GM12878 (cell line): ENCODE data around the gene CDK5R1. TPM values are rescaled to one million over a fixed set of nuclear protein-coding genes. Genes with fewer than 3 reads are reported as not detected.

Experiments
- ATAC-seq: fragments of 200-7000 bp; cut with Tn5 transposase; 3 replicates; pipeline ENCODE4 v1.9.1; 2020; ENCODE audit warnings: mild to moderate bottlenecking, moderate library complexity
- BruUV-seq: library from RNA; stranded (reverse); fragments of 400-500 nt; replicated peaks from 2 replicates; lab custom pipeline; 2021; lab: Mats Ljungman, UMichigan
- CTCF ChIA-PET: fragments of 300-600 bp; sonication (Branson Sonifier 250); formaldehyde crosslinking; extraction: SDS; loops from one replicate; lab custom pipeline; 2021; ENCODE audit warnings: inconsistent platforms; lab: Yijun Ruan, JAX
- POLR2A ChIA-PET: fragments of 350-600 bp; formaldehyde crosslinking; extraction: SDS; loops from one replicate; lab custom pipeline; 2021; ENCODE audit warnings: inconsistent platforms; lab: Charles Lee
- RAD21 ChIA-PET: fragments of 300-600 bp; sonication (Branson Sonifier 250); formaldehyde crosslinking; loops from one replicate; lab custom pipeline; 2023; ENCODE audit warnings: antibody characterized with exemption; ENCODE audit not compliant: unreplicated experiment; lab: Charles Lee
- SMC1A ChIA-PET: fragments of 300-600 bp; sonication (Branson Sonifier 250); formaldehyde crosslinking; loops from one replicate; lab custom pipeline; 2023; ENCODE audit not compliant: unreplicated experiment, uncharacterized antibody; lab: Charles Lee
- DNase-seq: peaks from one replicate; pipeline ENCODE4 v3.0.0-alpha.2; 2011; ENCODE audit warnings: low read depth, low spot score
- FAIRE-seq: peaks from 3 replicates; lab custom pipeline; 2011; peaks lifted over from hg19 to GRCh38; lab: Jason Lieb, UNC
- H2AFZ ChIP-seq: 2 replicates; pipeline ENCODE4 v1.6.0; 2011; ENCODE audit warnings: low read depth, low read length, control low read depth; ENCODE audit not compliant: control insufficient read depth
- H3K27ac ChIP-seq: 2 replicates; pipeline ENCODE4 v1.5.1; 2011; ENCODE audit warnings: control low read depth; ENCODE audit not compliant: control insufficient read depth, insufficient read depth
- H3K27me3 ChIP-seq, 2 experiments: replicated peaks in 1 of 2; 2 replicates each; pipeline versions ENCODE4 v1.6.0 to v1.6.1; 2011; ENCODE audit warnings: low read length in 1 of 2; ENCODE audit not compliant: control insufficient read depth in 2 of 2, insufficient read depth in 2 of 2
- H3K36me3 ChIP-seq, 2 experiments: 2 replicates each; pipeline ENCODE4 v1.5.1; 2011; ENCODE audit warnings: low read length in 1 of 2; ENCODE audit not compliant: control insufficient read depth in 2 of 2, insufficient read depth in 2 of 2
- H3K4me1 ChIP-seq: 2 replicates; pipeline ENCODE4 v1.6.1; 2011; ENCODE audit warnings: mild to moderate bottlenecking, low read length, moderate library complexity, mixed read lengths; ENCODE audit not compliant: control insufficient read depth, insufficient read depth
- H3K4me2 ChIP-seq: 2 replicates; pipeline ENCODE4 v1.6.0; 2011; ENCODE audit warnings: control low read depth; ENCODE audit not compliant: control insufficient read depth, insufficient read depth
- H3K4me3 ChIP-seq: fragments of 200-600 bp; sonication (generic); 2 replicates; pipeline ENCODE4 v1.5.1; 2016
- H3K79me2 ChIP-seq: 2 replicates; pipeline ENCODE4 v1.6.0; 2011; ENCODE audit warnings: low read length; ENCODE audit not compliant: control insufficient read depth, insufficient read depth
- H3K9ac ChIP-seq: 2 replicates; pipeline ENCODE4 v1.8.0; 2011; ENCODE audit warnings: low read length, control low read depth, mixed read lengths; ENCODE audit not compliant: control insufficient read depth, insufficient read depth
- H3K9me3 ChIP-seq: replicated peaks from 3 replicates; pipeline ENCODE4 v1.5.1; 2011; ENCODE audit warnings: mild to moderate bottlenecking, low read length; ENCODE audit not compliant: control insufficient read depth, insufficient read depth
- H4K20me1 ChIP-seq: 2 replicates; pipeline ENCODE4 v1.6.0; 2011; ENCODE audit not compliant: control insufficient read depth, insufficient read depth
- HDGF ChIP-seq: fragments of 450-650 bp; IDR thresholded peaks from 2 replicates; pipeline ENCODE4 v1.6.1; 2016; ENCODE audit warnings: antibody characterized with exemption
- MTA2 ChIP-seq: fragments of 450-650 bp; IDR thresholded peaks from 2 replicates; pipeline ENCODE4 v1.6.1; 2016; ENCODE audit warnings: low read depth, mild to moderate bottlenecking, moderate library complexity
- NBN ChIP-seq: fragments of 450-650 bp; IDR thresholded peaks from 2 replicates; pipeline ENCODE4 v1.6.1; 2016
- NR2F1 ChIP-seq: fragments of 450-650 bp; conservative IDR thresholded peaks from 2 replicates; pipeline ENCODE4 v1.6.1; 2017; ENCODE audit warnings: mild to moderate bottlenecking
- SRF ChIP-seq, 2 experiments: IDR thresholded peaks; 2 replicates each; pipeline ENCODE4 v1.6.1; 2011; ENCODE audit warnings: low read depth in 2 of 2, low read length in 2 of 2, mild to moderate bottlenecking in 1 of 2, moderate library complexity in 1 of 2
- WGBS: methylation state at CpG from one replicate; pipeline ENCODE4 v1.1.6; 2016; ENCODE audit warnings: low lambda C conversion rate; ENCODE audit not compliant: insufficient replicate concordance, insufficient coverage; ENCODE audit errors: missing lambda C conversion rate; 5-methylcytosine and 5-hydroxymethylcytosine counted together
- in situ Hi-C: fragments of 300-500 bp; cut with MboI; formaldehyde crosslinking; loops from 9 replicates; pipeline ENCODE4 v1.14.3; 2018; ENCODE audit warnings: mixed read lengths
- intact Hi-C: fragments of 100-400 bp; cut with micrococcal nuclease; formaldehyde crosslinking; loops from one replicate; pipeline ENCODE4 v1.14.2; 2022; ENCODE audit not compliant: unreplicated experiment
- polyA plus RNA-seq, 11 experiments: library from polyadenylated mRNA; depleted of rRNA in 4 of 11; unstranded in 6 of 11; stranded (reverse) in 5 of 11; fragments of >200 nt; fragmentation: Nextera tagmentation in 4 of 11; fragmentation: Illumina TruSeq in 1 of 11; extraction: Ambion mirVana in 4 of 11; extraction: Trizol in 1 of 11; gene quantifications; 1 replicate in 1 of 11; 2 replicates in 10 of 11; pipeline versions ENCODE4 v1.2.1 to v1.2.3, GENCODE V29; 2011 to 2016; ENCODE audit warnings: inconsistent platforms in 2 of 11, missing spikeins in 2 of 11, low read depth in 1 of 11
- total RNA-seq, 4 experiments: library from RNA; depleted of rRNA in 3 of 4; stranded (reverse); fragments of >200 nt in 3 of 4; fragmentation: Illumina TruSeq in 1 of 4; extraction: Trizol in 1 of 4; gene quantifications; 2 replicates each; pipeline versions ENCODE4 v1.2.1 to v1.2.3, GENCODE V29; 2013 to 2021
- TF ChIP-seq, protein P1 (sequence below): IDR thresholded peaks from 2 replicates; pipeline ENCODE4 v1.6.1; 2011; ENCODE audit warnings: low read depth, mild to moderate bottlenecking, low read length, moderate library complexity, borderline replicate concordance; ENCODE audit errors: extremely low read depth
- TF ChIP-seq, protein P2 (sequence below): fragments of 450-650 bp; IDR thresholded peaks from 2 replicates; pipeline ENCODE4 v1.6.1; 2017; ENCODE audit warnings: mild to moderate bottlenecking
- TF ChIP-seq, protein P3 (sequence below): fragments of 450-650 bp; IDR thresholded peaks from 2 replicates; pipeline ENCODE4 v1.6.1; 2014; ENCODE audit warnings: mild to moderate bottlenecking
- TF ChIP-seq, protein P4 (sequence below): fragments of 450-650 bp; formaldehyde crosslinking; IDR thresholded peaks from 2 replicates; pipeline ENCODE4 v1.4.0; 2022; ENCODE audit warnings: mild to moderate bottlenecking, moderate library complexity
- TF ChIP-seq, protein P5 (sequence below): fragments of 450-650 bp; conservative IDR thresholded peaks from 2 replicates; pipeline ENCODE4 v1.6.1; 2017; ENCODE audit warnings: mild to moderate bottlenecking, moderate library complexity
- TF ChIP-seq, protein P6 (sequence below): fragments of 450-650 bp; IDR thresholded peaks from 2 replicates; pipeline ENCODE4 v1.6.1; 2017; ENCODE audit warnings: mild to moderate bottlenecking, low read depth, inconsistent platforms; ENCODE audit not compliant: poor library complexity, severe bottlenecking

CDK5R1 gene
- total and polyA plus RNA-seq, 10 of the 15 experiments (the other 5 are each of a cell fraction or from before 2014, with no cell fraction given), result 1.1 to 28.3 (median 12.2) TPM

DNA sequence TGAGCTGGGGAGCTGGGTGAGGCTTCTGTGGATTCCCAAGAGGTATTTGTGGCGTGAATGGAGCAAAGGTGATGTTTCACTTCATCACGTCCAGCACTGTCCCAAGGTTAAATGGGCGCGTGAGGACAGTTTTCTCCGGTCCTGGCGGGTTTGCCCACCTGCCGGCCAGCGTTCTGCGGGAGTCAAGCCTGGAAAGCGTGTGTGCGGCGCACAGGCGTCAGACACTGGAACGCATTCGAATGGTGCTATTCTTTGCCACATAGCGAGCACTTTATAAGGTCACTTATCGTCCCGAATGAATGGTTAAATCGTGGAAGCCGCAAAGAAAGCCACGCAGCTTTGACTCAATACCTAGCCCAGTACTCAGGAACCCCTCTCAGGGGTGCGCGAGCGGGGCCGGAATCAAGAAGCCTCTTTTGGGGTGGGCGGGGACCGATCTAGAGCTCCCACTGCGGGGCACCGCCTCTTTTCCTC lies 42.9 kb upstream of the CDK5R1 start:
- SMC1A ChIA-PET, result interaction anchor here (0.9 to 2.2 kb wide), 10 partner anchors 18 to 313 kb away, joined by 3 to 8 read pairs (median 4); no protein-coding TSS in a partner anchor
- no peak for FAIRE-seq
- POLR2A ChIA-PET, result interaction anchor here (0.6 to 1.3 kb wide), 3 partner anchors 25 to 319 kb away, joined by 3 to 5 read pairs (median 3); no protein-coding TSS in a partner anchor
- in situ Hi-C loops, result no loop called here
- Histone ChIP-seq H4K20me1 (no peaks in the 10 kb centered on the region; the same call in 1 of the 2 replicates), H3K27ac (no peak overlapping the region), H3K9ac (peak overlapping the region; percentile 52), H3K9me3 (no peaks in the 10 kb centered on the region; the same call in 2 of the 3 replicates), H3K79me2 (peaks cover 41% of the 10 kb centered on the region), H3K4me3 (peak overlapping the region; percentile 77), H2AFZ (peak overlapping the region; percentile 96), H3K27me3 (no peaks in the 10 kb centered on the region), H3K36me3 (peaks cover 0 to 6% of the 10 kb centered on the region in 2 experiments; a peak in 2 of 4 replicates), H3K4me2 (peak overlapping the region; percentile 100), H3K4me1 (peaks cover 3% of the 10 kb centered on the region)
- no TSS peak for BruUV-seq
- RAD21 ChIA-PET, result interaction anchor here (0.7 to 2.0 kb wide), 13 partner anchors 18 to 433 kb away, joined by 3 to 9 read pairs (median 4); partner anchors contain the start of genes C17orf75, CDK5R1 and MYO1D
- CTCF ChIA-PET, result interaction anchor here (0.5 to 6.3 kb wide), 42 partner anchors 8 to 433 kb away, joined by 3 to 102 read pairs (median 4); partner anchors contain the start of gene MYO1D
- WGBS, result 8% methylated on average over 25 of the region's 29 CpGs
- intact Hi-C loops, result loop anchor here (2.0 kb wide), 1 partner anchor 191 kb away; no protein-coding TSS in a partner anchor
- ATAC-seq, result no peak; the same call in 1 of the 3 replicates
- no peak for DNase-seq
- TF ChIP-seq, protein P1, sequence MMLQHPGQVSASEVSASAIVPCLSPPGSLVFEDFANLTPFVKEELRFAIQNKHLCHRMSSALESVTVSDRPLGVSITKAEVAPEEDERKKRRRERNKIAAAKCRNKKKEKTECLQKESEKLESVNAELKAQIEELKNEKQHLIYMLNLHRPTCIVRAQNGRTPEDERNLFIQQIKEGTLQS, result no peak
- TF ChIP-seq, protein P2, sequence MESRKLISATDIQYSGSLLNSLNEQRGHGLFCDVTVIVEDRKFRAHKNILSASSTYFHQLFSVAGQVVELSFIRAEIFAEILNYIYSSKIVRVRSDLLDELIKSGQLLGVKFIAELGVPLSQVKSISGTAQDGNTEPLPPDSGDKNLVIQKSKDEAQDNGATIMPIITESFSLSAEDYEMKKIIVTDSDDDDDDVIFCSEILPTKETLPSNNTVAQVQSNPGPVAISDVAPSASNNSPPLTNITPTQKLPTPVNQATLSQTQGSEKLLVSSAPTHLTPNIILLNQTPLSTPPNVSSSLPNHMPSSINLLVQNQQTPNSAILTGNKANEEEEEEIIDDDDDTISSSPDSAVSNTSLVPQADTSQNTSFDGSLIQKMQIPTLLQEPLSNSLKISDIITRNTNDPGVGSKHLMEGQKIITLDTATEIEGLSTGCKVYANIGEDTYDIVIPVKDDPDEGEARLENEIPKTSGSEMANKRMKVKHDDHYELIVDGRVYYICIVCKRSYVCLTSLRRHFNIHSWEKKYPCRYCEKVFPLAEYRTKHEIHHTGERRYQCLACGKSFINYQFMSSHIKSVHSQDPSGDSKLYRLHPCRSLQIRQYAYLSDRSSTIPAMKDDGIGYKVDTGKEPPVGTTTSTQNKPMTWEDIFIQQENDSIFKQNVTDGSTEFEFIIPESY, result no peak
- TF ChIP-seq NBN, result no peak
- TF ChIP-seq, protein P3, sequence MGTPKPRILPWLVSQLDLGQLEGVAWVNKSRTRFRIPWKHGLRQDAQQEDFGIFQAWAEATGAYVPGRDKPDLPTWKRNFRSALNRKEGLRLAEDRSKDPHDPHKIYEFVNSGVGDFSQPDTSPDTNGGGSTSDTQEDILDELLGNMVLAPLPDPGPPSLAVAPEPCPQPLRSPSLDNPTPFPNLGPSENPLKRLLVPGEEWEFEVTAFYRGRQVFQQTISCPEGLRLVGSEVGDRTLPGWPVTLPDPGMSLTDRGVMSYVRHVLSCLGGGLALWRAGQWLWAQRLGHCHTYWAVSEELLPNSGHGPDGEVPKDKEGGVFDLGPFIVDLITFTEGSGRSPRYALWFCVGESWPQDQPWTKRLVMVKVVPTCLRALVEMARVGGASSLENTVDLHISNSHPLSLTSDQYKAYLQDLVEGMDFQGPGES, result no peak
- TF ChIP-seq, protein P4, sequence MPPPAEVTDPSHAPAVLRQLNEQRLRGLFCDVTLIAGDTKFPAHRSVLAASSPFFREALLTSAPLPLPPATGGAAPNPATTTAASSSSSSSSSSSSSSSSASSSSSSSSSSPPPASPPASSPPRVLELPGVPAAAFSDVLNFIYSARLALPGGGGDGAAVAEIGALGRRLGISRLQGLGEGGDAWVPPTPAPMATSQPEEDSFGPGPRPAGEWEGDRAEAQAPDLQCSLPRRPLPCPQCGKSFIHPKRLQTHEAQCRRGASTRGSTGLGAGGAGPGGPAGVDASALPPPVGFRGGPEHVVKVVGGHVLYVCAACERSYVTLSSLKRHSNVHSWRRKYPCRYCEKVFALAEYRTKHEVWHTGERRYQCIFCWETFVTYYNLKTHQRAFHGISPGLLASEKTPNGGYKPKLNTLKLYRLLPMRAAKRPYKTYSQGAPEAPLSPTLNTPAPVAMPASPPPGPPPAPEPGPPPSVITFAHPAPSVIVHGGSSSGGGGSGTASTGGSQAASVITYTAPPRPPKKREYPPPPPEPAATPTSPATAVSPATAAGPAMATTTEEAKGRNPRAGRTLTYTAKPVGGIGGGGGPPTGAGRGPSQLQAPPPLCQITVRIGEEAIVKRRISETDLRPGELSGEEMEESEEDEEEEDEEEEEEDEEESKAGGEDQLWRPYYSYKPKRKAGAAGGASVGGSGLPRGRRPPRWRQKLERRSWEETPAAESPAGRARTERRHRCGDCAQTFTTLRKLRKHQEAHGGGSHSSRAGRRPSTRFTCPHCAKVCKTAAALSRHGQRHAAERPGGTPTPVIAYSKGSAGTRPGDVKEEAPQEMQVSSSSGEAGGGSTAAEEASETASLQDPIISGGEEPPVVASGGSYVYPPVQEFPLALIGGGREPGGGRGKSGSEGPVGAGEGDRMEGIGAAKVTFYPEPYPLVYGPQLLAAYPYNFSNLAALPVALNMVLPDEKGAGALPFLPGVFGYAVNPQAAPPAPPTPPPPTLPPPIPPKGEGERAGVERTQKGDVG, result no peak
- TF ChIP-seq SRF (IDR thresholded peaks at IDR 0.05; ENCODE audit: low read depth in 2 of 2, low read length in 2 of 2), result peak; percentile 69 to 90
- TF ChIP-seq, protein P5, sequence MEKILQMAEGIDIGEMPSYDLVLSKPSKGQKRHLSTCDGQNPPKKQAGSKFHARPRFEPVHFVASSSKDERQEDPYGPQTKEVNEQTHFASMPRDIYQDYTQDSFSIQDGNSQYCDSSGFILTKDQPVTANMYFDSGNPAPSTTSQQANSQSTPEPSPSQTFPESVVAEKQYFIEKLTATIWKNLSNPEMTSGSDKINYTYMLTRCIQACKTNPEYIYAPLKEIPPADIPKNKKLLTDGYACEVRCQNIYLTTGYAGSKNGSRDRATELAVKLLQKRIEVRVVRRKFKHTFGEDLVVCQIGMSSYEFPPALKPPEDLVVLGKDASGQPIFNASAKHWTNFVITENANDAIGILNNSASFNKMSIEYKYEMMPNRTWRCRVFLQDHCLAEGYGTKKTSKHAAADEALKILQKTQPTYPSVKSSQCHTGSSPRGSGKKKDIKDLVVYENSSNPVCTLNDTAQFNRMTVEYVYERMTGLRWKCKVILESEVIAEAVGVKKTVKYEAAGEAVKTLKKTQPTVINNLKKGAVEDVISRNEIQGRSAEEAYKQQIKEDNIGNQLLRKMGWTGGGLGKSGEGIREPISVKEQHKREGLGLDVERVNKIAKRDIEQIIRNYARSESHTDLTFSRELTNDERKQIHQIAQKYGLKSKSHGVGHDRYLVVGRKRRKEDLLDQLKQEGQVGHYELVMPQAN, result no peak
- 0 out of 2 replicates have a peak, but pooled peaks have one; percentile 14 for TF ChIP-seq MTA2
- TF ChIP-seq, protein P6, sequence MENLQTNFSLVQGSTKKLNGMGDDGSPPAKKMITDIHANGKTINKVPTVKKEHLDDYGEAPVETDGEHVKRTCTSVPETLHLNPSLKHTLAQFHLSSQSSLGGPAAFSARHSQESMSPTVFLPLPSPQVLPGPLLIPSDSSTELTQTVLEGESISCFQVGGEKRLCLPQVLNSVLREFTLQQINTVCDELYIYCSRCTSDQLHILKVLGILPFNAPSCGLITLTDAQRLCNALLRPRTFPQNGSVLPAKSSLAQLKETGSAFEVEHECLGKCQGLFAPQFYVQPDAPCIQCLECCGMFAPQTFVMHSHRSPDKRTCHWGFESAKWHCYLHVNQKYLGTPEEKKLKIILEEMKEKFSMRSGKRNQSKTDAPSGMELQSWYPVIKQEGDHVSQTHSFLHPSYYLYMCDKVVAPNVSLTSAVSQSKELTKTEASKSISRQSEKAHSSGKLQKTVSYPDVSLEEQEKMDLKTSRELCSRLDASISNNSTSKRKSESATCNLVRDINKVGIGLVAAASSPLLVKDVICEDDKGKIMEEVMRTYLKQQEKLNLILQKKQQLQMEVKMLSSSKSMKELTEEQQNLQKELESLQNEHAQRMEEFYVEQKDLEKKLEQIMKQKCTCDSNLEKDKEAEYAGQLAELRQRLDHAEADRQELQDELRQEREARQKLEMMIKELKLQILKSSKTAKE, result no peak
- no peak for TF ChIP-seq HDGF
- TF ChIP-seq NR2F1, result no peak
